ENCODE measurements around the gene PLEKHA4. TPM values are rescaled to one million over a fixed set of nuclear protein-coding genes. Genes with fewer than 3 reads are reported as not detected.
"Not testable (repeated sequence)": the region's sequence is repeated elsewhere in the genome, so short reads cannot be mapped to it uniquely, and the experiment has no call there.

PLEKHA4 gene
- total and polyA plus RNA-seq, 2 of the 13 experiments (the other 11 are each of a cell fraction or from before 2014, with no cell fraction given), result 4.8 to 6.0 TPM

DNA sequence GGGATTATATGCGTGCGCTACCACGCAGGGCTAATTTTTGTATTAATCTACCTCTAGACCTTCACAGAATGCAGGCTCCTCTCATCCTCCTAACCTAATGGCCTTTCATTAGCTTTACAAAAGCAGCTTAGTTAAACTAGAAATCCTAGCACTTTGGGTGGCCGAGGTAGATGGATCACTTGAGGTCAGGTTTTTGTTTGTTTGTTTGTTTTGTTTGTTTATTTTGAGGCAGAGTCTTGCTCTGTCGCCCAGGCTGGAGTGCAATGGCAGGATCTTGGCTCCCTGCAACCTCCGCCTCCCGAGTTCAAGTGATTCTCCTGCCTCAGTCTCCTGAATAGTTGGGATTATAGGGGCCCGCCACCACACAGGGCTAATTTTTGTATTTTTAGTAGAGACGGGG lies 11.3 kb upstream of the PLEKHA4 start:
- intact Hi-C loops (cut with micrococcal nuclease; ENCODE audit: unreplicated experiment), result loop anchor here (10.0 kb wide), 1 partner anchor 85 kb away; the partner anchor contains the start of gene FTL

DNA sequence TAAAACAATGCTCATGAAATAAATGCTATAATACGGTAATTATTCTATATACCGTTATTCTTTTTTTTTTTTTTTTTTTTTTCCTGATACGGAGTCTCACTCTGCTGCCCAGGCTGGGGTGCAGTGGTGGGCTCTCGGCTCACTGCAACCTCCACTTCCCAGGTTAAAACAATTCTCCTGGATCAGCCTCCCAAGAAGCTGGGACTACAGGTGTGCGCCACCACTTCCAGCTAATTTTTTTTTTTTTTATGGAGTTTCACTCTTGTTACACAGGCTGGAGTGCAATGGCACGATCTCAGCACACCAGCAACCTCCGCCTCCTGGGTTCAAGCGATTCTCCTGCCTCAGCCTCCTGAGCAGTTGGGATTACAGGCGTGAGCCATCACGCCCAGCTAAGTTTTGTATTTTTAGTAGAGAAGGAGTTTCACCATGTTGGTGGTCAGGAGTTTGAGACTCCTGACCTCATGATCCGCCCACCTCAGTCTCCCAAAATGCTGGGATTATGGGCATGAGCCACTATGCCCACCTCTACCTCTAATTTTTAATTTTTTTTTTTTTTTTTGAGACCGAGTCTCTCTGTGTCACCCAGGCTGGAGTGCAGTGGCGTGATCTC lies 10.7 kb upstream of the PLEKHA4 start:
- CTCF ChIA-PET (ENCODE audit: low intra/inter-chr PET ratio, low total read pairs), result no interaction called here
- TF ChIP-seq, protein P1, sequence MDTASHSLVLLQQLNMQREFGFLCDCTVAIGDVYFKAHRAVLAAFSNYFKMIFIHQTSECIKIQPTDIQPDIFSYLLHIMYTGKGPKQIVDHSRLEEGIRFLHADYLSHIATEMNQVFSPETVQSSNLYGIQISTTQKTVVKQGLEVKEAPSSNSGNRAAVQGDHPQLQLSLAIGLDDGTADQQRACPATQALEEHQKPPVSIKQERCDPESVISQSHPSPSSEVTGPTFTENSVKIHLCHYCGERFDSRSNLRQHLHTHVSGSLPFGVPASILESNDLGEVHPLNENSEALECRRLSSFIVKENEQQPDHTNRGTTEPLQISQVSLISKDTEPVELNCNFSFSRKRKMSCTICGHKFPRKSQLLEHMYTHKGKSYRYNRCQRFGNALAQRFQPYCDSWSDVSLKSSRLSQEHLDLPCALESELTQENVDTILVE (CRISPR knock-in tag; IDR thresholded peaks at IDR 0.05), result no peak
- TF ChIP-seq, protein P2, sequence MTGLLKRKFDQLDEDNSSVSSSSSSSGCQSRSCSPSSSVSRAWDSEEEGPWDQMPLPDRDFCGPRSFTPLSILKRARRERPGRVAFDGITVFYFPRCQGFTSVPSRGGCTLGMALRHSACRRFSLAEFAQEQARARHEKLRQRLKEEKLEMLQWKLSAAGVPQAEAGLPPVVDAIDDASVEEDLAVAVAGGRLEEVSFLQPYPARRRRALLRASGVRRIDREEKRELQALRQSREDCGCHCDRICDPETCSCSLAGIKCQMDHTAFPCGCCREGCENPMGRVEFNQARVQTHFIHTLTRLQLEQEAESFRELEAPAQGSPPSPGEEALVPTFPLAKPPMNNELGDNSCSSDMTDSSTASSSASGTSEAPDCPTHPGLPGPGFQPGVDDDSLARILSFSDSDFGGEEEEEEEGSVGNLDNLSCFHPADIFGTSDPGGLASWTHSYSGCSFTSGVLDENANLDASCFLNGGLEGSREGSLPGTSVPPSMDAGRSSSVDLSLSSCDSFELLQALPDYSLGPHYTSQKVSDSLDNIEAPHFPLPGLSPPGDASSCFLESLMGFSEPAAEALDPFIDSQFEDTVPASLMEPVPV (CRISPR knock-in tag; IDR thresholded peaks at IDR 0.05), result no peak
- TF ChIP-seq ARNT (IDR thresholded peaks at IDR 0.05) (no peak), GPN1 (CRISPR knock-in tag; IDR thresholded peaks at IDR 0.05; ENCODE audit: borderline replicate concordance) (no peak), YY1 (IDR thresholded peaks at IDR 0.05; ENCODE audit: insufficient read depth, insufficient replicate concordance, low read depth, low read length) (no peak), FOXK2 (IDR thresholded peaks at IDR 0.05) (no peak), SPEN (CRISPR knock-in tag; IDR thresholded peaks at IDR 0.05; ENCODE audit: low read depth) (no peak), ETV5 (CRISPR knock-in tag; IDR thresholded peaks at IDR 0.05; ENCODE audit: borderline replicate concordance) (no peak), ZNF720 (CRISPR knock-in tag; IDR thresholded peaks at IDR 0.05) (no peak), RAD21 (CRISPR knock-in tag; IDR thresholded peaks at IDR 0.05) (no peak), ZNF264 (CRISPR knock-in tag; IDR thresholded peaks at IDR 0.05) (no peak)
- TF ChIP-seq, protein P3, sequence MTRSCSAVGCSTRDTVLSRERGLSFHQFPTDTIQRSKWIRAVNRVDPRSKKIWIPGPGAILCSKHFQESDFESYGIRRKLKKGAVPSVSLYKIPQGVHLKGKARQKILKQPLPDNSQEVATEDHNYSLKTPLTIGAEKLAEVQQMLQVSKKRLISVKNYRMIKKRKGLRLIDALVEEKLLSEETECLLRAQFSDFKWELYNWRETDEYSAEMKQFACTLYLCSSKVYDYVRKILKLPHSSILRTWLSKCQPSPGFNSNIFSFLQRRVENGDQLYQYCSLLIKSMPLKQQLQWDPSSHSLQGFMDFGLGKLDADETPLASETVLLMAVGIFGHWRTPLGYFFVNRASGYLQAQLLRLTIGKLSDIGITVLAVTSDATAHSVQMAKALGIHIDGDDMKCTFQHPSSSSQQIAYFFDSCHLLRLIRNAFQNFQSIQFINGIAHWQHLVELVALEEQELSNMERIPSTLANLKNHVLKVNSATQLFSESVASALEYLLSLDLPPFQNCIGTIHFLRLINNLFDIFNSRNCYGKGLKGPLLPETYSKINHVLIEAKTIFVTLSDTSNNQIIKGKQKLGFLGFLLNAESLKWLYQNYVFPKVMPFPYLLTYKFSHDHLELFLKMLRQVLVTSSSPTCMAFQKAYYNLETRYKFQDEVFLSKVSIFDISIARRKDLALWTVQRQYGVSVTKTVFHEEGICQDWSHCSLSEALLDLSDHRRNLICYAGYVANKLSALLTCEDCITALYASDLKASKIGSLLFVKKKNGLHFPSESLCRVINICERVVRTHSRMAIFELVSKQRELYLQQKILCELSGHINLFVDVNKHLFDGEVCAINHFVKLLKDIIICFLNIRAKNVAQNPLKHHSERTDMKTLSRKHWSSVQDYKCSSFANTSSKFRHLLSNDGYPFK (CRISPR knock-in tag; IDR thresholded peaks at IDR 0.05; ENCODE audit: borderline replicate concordance), result no peak

More for the DNA sequence above, 11.3 kb upstream of the PLEKHA4 start:
- H3K9me3 ChIP-seq (ENCODE audit: low read length); H3K27me3 ChIP-seq (ENCODE audit: control insufficient read depth in 1 of 2, insufficient read depth in 2 of 2, low read length in 2 of 2); CTCF ChIA-PET (ENCODE audit: low intra/inter-chr PET ratio, low total read pairs); H2AFZ ChIP-seq (ENCODE audit: low read length); in situ Hi-C loops (cut with HindIII; ENCODE audit: extremely low pct_ligation_motif_present, low pct_unique_long_range_greater_than_20kb); DNase-seq (ENCODE audit: low spot score); H3K9ac ChIP-seq (ENCODE audit: insufficient read depth, low read depth, low read length); H3K27ac ChIP-seq (ENCODE audit: extremely low read length, insufficient read depth, low read length); FAIRE-seq; BruUV-seq (replicated peaks); H3K4me2 ChIP-seq (ENCODE audit: low read depth, low read length); ATAC-seq; H3K4me3 ChIP-seq (replicated peaks in 1 of 3; ENCODE audit: insufficient read depth in 1 of 3, low read depth in 2 of 3, low read length in 3 of 3): not testable (repeated sequence)
- Histone ChIP-seq H3K79me2 (ENCODE audit: insufficient read depth, low read length) (peaks cover 12% of the 10 kb centered on the region), H3K36me3 (replicated peaks in 1 of 2; ENCODE audit: control insufficient read depth in 1 of 2, insufficient read depth in 2 of 2, low read length in 2 of 2) (peaks cover under 1 to 15% of the 10 kb centered on the region in 2 experiments; a peak in 4 of 5 replicates), H3K4me1 (ENCODE audit: insufficient read depth, low read length) (peaks cover 33% of the 10 kb centered on the region), H4K20me1 (ENCODE audit: insufficient read depth, low read length) (peaks cover 14% of the 10 kb centered on the region)
- TF ChIP-seq POLR2AphosphoS2 (IDR thresholded peaks at IDR 0.05; ENCODE audit: low read depth, low read length), result 0 out of 2 replicates have a peak, but pooled peaks have one; percentile 36
- POLR2A ChIA-PET, result interaction anchor here (2.8 kb wide), 1 partner anchor 7 kb away, joined by 28 read pairs; the partner anchor contains the start of gene PPP1R15A
- 76% methylated on average over 9 of the region's 9 CpGs for WGBS (ENCODE audit: low lambda C conversion rate)

More for the DNA sequence above, 10.7 kb upstream of the PLEKHA4 start:
- Histone ChIP-seq H3K79me2 (ENCODE audit: insufficient read depth, low read length) (peaks cover 17% of the 10 kb centered on the region), H3K27me3 (ENCODE audit: control insufficient read depth in 1 of 2, insufficient read depth in 2 of 2, low read length in 2 of 2) (no peaks in the 10 kb centered on the region), H3K9ac (ENCODE audit: insufficient read depth, low read depth, low read length) (no peak overlapping the region), H3K4me3 (replicated peaks in 1 of 3; ENCODE audit: insufficient read depth in 1 of 3, low read depth in 2 of 3, low read length in 3 of 3) (no peak overlapping the region), H3K36me3 (replicated peaks in 1 of 2; ENCODE audit: control insufficient read depth in 1 of 2, insufficient read depth in 2 of 2, low read length in 2 of 2) (peaks cover 6 to 21% of the 10 kb centered on the region in 2 experiments), H3K4me2 (ENCODE audit: low read depth, low read length) (no peak overlapping the region), H3K27ac (ENCODE audit: extremely low read length, insufficient read depth, low read length) (no peak overlapping the region), H2AFZ (ENCODE audit: low read length) (no peak overlapping the region), H4K20me1 (ENCODE audit: insufficient read depth, low read length) (peaks cover 20% of the 10 kb centered on the region), H3K9me3 (ENCODE audit: low read length) (no peaks in the 10 kb centered on the region), H3K4me1 (ENCODE audit: insufficient read depth, low read length) (peaks cover 39% of the 10 kb centered on the region)
- FAIRE-seq (no peak), DNase-seq (ENCODE audit: low spot score) (no peak), ATAC-seq (no peak)
- WGBS (ENCODE audit: low lambda C conversion rate), result 98% methylated on average over 13 of the region's 13 CpGs
- no TSS peak for BruUV-seq (replicated peaks)
- intact Hi-C loops (cut with micrococcal nuclease; ENCODE audit: unreplicated experiment), result loop anchor here (10.0 kb wide), 1 partner anchor 86 kb away; the partner anchor contains the start of gene FTL
- in situ Hi-C loops (cut with HindIII; ENCODE audit: extremely low pct_ligation_motif_present, low pct_unique_long_range_greater_than_20kb), result no loop called here
- POLR2A ChIA-PET, result interaction anchor here (0.7 to 3.8 kb wide), 2 partner anchors 92 to 892 kb away, joined by 3 to 14 read pairs; no protein-coding TSS in a partner anchor
